Esophagus muscularis mucosa (tissue), 4 donors: ENCODE measurements around the gene MAP6D1. TPM values are rescaled to one million over a fixed set of nuclear protein-coding genes. Genes with fewer than 3 reads are reported as not detected.
A peak's percentile ranks its signal among the peaks of the same experiment; 100 is the strongest.

Experiments
- DNase-seq: peaks from one replicate; pipeline ENCODE4 v3.0.0-alpha.2; 2017; ENCODE audit errors: extremely low spot score
- H3K27ac ChIP-seq, 4 donors: fragments of 200-600 bp; sonication (generic); replicated peaks in 1 of 4; 1 replicate in 3 of 4; 2 replicates in 1 of 4; pipeline ENCODE4 v1.5.1; 2016 to 2019; ENCODE audit warnings: mild to moderate bottlenecking in 1 of 4
- H3K27me3 ChIP-seq, 4 donors: fragments of 200-600 bp; sonication (generic); one replicate each; pipeline versions ENCODE4 v1.5.1 to v1.6.0; 2016 to 2019
- H3K36me3 ChIP-seq, 4 donors: fragments of 200-600 bp; sonication (generic); one replicate each; pipeline ENCODE4 v1.5.1; 2016 to 2019
- H3K4me1 ChIP-seq, 4 donors: fragments of 200-600 bp; sonication (generic); one replicate each; pipeline ENCODE4 v1.5.1; 2016 to 2019
- H3K4me3 ChIP-seq, 4 donors: fragments of 200-600 bp; sonication (generic); 1 replicate in 2 of 4; 2 replicates in 2 of 4; pipeline ENCODE4 v1.5.1; 2016 to 2019; ENCODE audit warnings: mild to moderate bottlenecking in 4 of 4, moderate library complexity in 1 of 4
- H3K9me3 ChIP-seq, 4 donors: fragments of 200-600 bp; sonication (generic); 1 replicate in 3 of 4; 2 replicates in 1 of 4; pipeline ENCODE4 v1.5.1; 2016 to 2019
- EP300 ChIP-seq: sonication (generic); formaldehyde crosslinking; IDR thresholded peaks from one replicate; pipeline ENCODE4 v1.6.1; 2017; ENCODE audit warnings: antibody characterized with exemption
- POLR2A ChIP-seq: fragments of 450-650 bp; IDR thresholded peaks from one replicate; pipeline ENCODE4 v1.6.1; 2017; ENCODE audit warnings: antibody characterized with exemption, moderate library complexity, mild to moderate bottlenecking, low read depth
- POLR2AphosphoS5 ChIP-seq, 2 donors: sonication (generic); formaldehyde crosslinking; IDR thresholded peaks; one replicate each; pipeline ENCODE4 v1.6.1; 2017; ENCODE audit warnings: antibody characterized with exemption in 2 of 2
- WGBS: methylation state at CpG from one replicate; pipeline ENCODE4 v1.1.5; 2018; 5-methylcytosine and 5-hydroxymethylcytosine counted together
- intact Hi-C: fragments of 100-400 bp; cut with DNase I; formaldehyde crosslinking; loops from one replicate; pipeline ENCODE4 v1.15.1; 2023
- total RNA-seq, 4 donors: library from RNA; depleted of rRNA; stranded (reverse); fragments of >200 nt; gene quantifications; one replicate each; pipeline versions ENCODE4 v1.1.0 to v1.2.1, GENCODE V29; 2016
- TF ChIP-seq, protein P1 (sequence below), 3 experiments: fragments of 200-600 bp in 2 of 3; fragments of 450-650 bp in 1 of 3; sonication (generic) in 2 of 3; IDR thresholded peaks; one replicate each; pipeline ENCODE4 v1.5.1; 2017 to 2019; ENCODE audit warnings: antibody characterized with exemption in 3 of 3, mild to moderate bottlenecking in 2 of 3, moderate library complexity in 1 of 3

MAP6D1 gene
- 1 to 10 TPM in 3 of 4 donors, under 1 TPM in 1; 0.42 to 2.9 (median 2.4) TPM for total RNA-seq

GRCh38 chr3:183825456-183826161 lies at the start of gene MAP6D1:
MAP6D1 (minus strand) TSS chr3:183825577; CDS start chr3:183825547, 30 bp downstream.
- WGBS: 20% methylated on average over 4 of the region's 69 CpGs
- no peak for TF ChIP-seq EP300
- TF ChIP-seq, protein P1, sequence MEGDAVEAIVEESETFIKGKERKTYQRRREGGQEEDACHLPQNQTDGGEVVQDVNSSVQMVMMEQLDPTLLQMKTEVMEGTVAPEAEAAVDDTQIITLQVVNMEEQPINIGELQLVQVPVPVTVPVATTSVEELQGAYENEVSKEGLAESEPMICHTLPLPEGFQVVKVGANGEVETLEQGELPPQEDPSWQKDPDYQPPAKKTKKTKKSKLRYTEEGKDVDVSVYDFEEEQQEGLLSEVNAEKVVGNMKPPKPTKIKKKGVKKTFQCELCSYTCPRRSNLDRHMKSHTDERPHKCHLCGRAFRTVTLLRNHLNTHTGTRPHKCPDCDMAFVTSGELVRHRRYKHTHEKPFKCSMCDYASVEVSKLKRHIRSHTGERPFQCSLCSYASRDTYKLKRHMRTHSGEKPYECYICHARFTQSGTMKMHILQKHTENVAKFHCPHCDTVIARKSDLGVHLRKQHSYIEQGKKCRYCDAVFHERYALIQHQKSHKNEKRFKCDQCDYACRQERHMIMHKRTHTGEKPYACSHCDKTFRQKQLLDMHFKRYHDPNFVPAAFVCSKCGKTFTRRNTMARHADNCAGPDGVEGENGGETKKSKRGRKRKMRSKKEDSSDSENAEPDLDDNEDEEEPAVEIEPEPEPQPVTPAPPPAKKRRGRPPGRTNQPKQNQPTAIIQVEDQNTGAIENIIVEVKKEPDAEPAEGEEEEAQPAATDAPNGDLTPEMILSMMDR (IDR thresholded peaks at IDR 0.05): peak in 2 of 3 experiments; percentile 14 to 26
- Histone ChIP-seq H3K27me3 (no peaks in the 10 kb centered on the region), H3K4me1 (peaks cover 14 to 23% (median 20%) of the 10 kb centered on the region in 4 donors), H3K27ac (peak within 1 kb of the TSS in 2 of 4 donors; percentile 38 to 51), H3K4me3 (peak within 1 kb of the TSS; percentile 63 to 68 (median 64)), H3K36me3 (peaks cover 5 to 33% (median 22%) of the 10 kb centered on the region in 4 donors), H3K9me3 (no peaks in the 10 kb centered on the region)
- intact Hi-C loops: no loop called here
- DNase-seq: peak; percentile 53

- no peaks in the 10 kb centered on the region for H3K27me3 ChIP-seq
- H3K36me3 ChIP-seq: peaks cover 0 to 3% (median 2%) of the 10 kb centered on the region in 4 donors
- no peak overlapping the region for H3K27ac ChIP-seq
- H3K4me3 ChIP-seq: no peak overlapping the region
- WGBS: 81% methylated on average over 3 of the region's 3 CpGs
- TF ChIP-seq EP300 (no peak), POLR2A (no peak), POLR2AphosphoS5 (IDR thresholded peaks at IDR 0.05) (no peak)
- TF ChIP-seq, protein P1 (IDR thresholded peaks at IDR 0.05): no peak
- no peaks in the 10 kb centered on the region for H3K9me3 ChIP-seq
- peak; percentile 45 for DNase-seq
- intact Hi-C loops: no loop called here
- H3K4me1 ChIP-seq: peaks cover 4 to 14% (median 11%) of the 10 kb centered on the region in 4 donors
Observed at GRCh38 chr3:183873914-183874313, 48.5 kb upstream of the MAP6D1 start.

DNA sequence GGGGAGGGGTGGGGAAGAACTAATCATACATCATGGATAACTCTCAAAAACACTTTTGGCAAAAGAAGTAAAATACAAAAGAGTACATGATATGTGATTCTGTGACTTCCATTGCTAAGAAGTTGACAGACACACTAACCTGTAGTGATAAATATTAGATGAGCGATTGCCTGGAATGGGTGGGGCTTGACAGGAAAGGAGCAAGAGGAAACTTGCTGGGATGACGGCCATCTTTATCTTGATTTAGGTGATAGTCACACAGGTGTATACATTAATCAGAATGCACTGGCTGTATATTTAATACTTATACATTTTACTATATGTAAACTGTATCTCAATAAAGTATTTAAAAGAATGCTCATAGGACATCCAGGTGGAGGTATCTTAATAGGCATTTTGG lies 46.2 kb upstream of the MAP6D1 start:
- no peak for DNase-seq
- intact Hi-C loops: no loop called here
- H3K27ac ChIP-seq: no peak overlapping the region
- no peaks in the 10 kb centered on the region for H3K9me3 ChIP-seq
- TF ChIP-seq, protein P1 (IDR thresholded peaks at IDR 0.05): no peak
- TF ChIP-seq POLR2AphosphoS5 (IDR thresholded peaks at IDR 0.05) (no peak), EP300 (no peak), POLR2A (no peak)
- WGBS: 88% methylated on average over 2 of the region's 2 CpGs
- H3K36me3 ChIP-seq: peaks cover 11 to 16% (median 14%) of the 10 kb centered on the region in 4 donors
- no peak overlapping the region for H3K4me3 ChIP-seq
- peaks cover 4 to 14% (median 11%) of the 10 kb centered on the region in 4 donors for H3K4me1 ChIP-seq
- no peaks in the 10 kb centered on the region for H3K27me3 ChIP-seq

- Histone ChIP-seq H3K27me3 (no peaks in the 10 kb centered on the region), H3K36me3 (peaks cover 21 to 26% (median 22%) of the 10 kb centered on the region in 4 donors), H3K4me1 (peaks cover 3 to 7% (median 5%) of the 10 kb centered on the region in 4 donors), H3K9me3 (no peaks in the 10 kb centered on the region), H3K27ac (no peak overlapping the region), H3K4me3 (no peak overlapping the region)
- DNase-seq: no peak
- 82% methylated on average over 3 of the region's 3 CpGs for WGBS
- intact Hi-C loops: no loop called here
- TF ChIP-seq POLR2A (no peak), EP300 (no peak), POLR2AphosphoS5 (IDR thresholded peaks at IDR 0.05) (no peak)
- TF ChIP-seq, protein P1 (IDR thresholded peaks at IDR 0.05): no peak
Observed at GRCh38 chr3:183870563-183870962, 45.2 kb upstream of the MAP6D1 start.
